Endothelial cell of coronary artery (primary cell): Measurements from ENCODE around the gene CSNK1D. TPM values are rescaled to one million over a fixed set of nuclear protein-coding genes. Genes with fewer than 3 reads are reported as not detected.

Source experiments
- total RNA-seq: library from RNA; depleted of rRNA; stranded (reverse); fragments of >200 nt; gene quantifications from 2 replicates; pipeline ENCODE4 v1.2.3, GENCODE V29; 2014

The CSNK1D gene
- 52.3 and 66.3 TPM in 2 replicates for total RNA-seq

DNA sequence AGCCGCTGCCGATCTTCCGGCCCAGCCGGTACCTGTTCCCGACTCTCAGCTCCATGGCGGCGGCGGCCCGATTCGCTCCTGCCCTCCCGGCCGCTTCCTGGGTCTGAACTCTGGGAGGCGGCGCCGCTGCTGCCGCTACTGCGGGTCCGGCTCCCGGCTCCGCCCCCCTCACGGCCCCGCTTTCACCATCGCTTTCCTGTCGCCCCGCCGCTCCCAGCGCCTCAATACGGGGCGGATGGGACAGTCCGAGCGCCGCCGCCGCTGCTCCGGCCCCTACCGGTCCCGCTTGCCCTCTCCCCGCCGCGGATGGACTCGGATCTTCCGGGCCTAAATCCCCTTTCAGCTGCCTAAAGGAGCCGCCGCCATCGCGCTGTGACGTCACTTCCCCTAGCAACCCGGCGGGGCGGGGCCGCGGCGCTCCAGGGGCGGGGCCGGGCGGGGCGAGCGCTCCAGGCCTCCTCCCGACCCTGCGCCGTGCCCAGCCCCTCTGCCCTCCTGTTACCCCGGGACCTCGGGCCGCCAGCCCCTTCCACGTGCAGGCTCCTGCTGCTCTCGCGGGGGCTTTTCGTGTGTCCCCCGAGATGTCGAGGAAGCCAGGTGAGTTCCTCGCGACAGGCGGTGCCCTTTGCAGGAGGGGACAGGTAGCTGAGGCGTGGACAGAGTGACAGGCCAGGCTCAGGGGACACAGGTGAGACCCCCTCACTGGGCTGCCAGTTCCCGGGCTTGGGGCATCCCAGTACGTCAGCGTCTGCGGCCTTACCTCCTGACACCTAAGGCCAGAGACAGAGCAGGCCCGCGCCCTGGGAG lies at the start of gene CSNK1D:
Gene CSNK1D (minus strand): TSS at position 374 of the 807 bp plus-strand sequence. CDS start 319 bp downstream, at position 55.

DNA sequence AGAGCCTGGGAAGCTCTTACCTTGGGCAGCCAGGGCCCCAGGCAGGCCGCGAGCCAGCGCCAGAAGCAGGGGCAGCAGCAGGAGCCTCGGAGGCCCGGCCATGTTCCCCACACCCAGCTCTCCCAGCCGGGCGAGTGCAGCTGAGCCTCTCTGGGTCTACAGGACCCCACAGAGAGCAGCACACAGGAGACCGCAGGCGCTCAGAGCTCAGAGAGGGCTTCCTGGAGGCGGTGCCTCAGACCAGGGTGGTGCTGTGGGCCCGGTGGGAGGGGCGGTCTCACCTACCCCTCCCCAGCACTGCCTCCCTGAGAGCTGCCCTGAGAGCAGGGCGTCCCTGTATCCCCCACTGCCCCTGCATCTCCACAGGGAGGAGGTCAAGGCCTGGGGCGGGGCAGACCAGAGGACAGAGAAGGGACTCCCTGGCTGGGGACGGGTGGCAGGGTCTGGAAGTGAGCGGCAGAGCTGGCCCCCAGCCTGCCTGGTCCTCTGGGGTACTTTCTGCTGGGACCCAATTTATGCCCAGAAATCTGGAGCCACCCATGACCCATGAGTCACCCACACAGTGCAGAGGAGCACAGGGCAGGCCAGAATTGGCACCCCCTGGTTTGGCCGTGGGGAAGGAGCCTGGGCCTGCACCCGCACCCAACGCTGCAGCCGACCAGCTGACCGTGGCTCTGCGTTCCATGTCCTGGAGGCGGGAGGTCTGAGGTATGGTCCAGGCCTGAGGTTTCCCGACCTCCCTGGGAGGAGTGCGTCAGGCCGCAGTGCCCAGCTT lies 44.1 kb upstream of the CSNK1D start, which contains the start of gene CD7:
Gene CD7 (minus strand): TSS at position 215 of the 775 bp plus-strand sequence. CDS start 113 bp downstream, at position 102.

DNA sequence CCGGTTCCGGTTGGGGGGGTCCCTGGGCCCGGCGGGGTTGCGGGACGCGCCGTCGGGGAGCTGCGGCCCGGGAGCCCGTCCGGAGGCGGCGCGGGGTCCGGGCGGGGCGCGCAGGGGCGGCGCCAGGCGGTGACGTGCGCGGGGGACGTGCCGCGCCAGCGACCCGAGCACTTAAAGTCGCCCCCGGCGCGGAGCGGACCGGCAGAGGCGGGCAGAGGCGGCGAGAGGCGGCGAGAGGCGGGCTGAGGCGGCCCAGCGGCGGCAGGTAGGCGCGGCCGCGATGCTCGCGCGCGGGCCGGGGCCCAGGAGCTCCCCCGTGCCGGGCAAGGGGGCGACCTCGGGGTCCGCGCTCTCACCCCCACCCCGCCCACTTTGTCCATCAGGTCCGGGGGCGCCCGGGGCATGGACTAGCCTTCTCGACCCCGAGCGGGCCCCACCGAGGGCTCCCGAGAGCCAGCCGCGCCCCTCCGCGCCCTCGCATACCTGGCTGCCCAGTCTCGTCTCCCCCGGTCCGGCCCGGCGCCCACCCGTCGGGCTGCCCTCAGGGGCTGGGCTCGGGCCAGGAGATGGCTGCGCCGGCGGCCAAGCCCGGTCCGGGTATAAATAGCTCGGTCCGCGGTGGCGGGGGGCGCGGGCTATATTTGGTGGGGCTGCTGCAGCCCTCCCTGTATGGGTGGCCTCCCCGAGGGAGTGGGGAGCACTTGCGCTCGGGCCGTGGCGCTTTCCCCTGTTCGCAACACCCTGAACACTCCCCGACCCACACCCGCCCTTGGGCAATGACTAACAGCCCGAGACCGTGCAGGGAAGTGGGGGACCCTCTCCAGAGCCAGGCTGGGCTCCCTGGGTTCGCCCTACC lies 44.4 kb downstream of the CSNK1D start, which contains the start of gene SLC16A3:
Gene SLC16A3 (plus strand): TSS at position 201 of the 856 bp plus-strand sequence. CDS start 6,967 bp downstream, outside the sequence.

DNA sequence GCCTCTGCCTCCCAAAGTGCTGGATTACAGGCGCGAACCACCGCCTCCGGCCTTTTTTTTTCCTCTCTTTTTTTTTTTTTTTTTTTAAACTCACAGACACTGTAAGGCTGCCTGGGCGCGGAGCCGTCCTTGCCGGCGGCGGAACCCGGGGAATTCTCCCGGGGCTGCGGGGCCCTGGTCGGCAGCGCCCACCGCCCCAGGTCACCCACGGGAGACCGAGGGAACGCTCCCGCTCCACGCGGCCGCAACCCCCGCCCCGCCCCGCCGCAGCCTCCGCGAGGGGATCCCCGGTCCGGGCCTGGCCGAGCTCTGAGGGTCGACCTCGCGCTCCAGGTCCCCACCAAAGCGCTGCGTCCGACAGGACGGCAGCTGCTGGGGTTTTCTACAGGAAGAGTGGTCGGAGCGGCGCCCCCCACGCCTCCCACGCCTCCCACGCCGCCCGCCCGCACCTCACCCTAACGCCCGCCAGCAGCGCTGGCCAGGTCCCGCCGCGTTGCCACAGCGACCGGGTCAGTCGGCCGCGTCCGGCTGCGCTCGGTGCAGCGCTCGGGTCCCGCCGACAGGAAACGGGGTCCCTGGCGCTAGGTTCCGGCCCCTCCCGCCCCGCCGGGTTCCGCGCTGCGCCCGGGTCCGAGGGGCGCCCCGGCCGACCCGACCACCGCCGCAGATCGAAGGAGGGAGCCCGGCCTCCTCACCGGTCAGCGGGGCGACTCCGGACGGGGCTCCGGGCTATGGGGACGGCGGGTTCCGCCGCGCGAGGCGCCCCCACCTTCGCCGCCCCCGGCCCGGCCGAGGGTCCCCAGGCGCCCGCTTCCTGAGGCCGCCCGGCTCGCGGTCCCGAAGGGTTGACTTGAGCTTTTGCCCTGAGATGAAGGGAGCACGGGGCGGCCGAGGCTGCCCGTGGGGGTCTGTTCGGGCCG lies 60.9 kb downstream of the CSNK1D start, which contains the start of gene CCDC57:
Gene CCDC57 (minus strand): TSS at position 512 of the 920 bp plus-strand sequence. CDS start 10,898 bp downstream, outside the sequence.

Other genes with a start within 250 kb of the CSNK1D start
- gene RAC3, start 242.0 kb downstream of the CSNK1D start, total RNA-seq, result 21.1 and 32.0 TPM in 2 replicates
- 29.9 and 42.8 TPM in 2 replicates for gene DCXR, start 236.0 kb downstream of the CSNK1D start, total RNA-seq
- 18.1 and 28.5 TPM in 2 replicates for gene RFNG, start 221.9 kb downstream of the CSNK1D start, total RNA-seq
- 105 and 107 TPM in 2 replicates for gene GPS1, start 221.8 kb downstream of the CSNK1D start, total RNA-seq
- 58.5 and 69.6 TPM in 2 replicates for gene DUS1L, start 207.9 kb downstream of the CSNK1D start, total RNA-seq
- 49.5 and 52.8 TPM in 2 replicates for gene FASN, start 175.5 kb downstream of the CSNK1D start, total RNA-seq
- 8.0 and 16.7 TPM in 2 replicates for gene CCDC57, start 60.9 kb downstream of the CSNK1D start, total RNA-seq
- 97.3 and 281 TPM in 2 replicates for gene SLC16A3, start 44.7 kb downstream of the CSNK1D start, total RNA-seq
- gene CD7, start 43.9 kb upstream of the CSNK1D start, total RNA-seq, result not detected in 2 replicates
- 0.36 and 1.8 TPM in 2 replicates for gene SECTM1, start 60.1 kb upstream of the CSNK1D start, total RNA-seq
- gene TEX19, start 85.5 kb upstream of the CSNK1D start, total RNA-seq, result under 0.01 and 0.09 TPM in 2 replicates
- gene UTS2R, start 98.1 kb upstream of the CSNK1D start, total RNA-seq, result not detected in 2 replicates
- gene HEXD, start 144.6 kb upstream of the CSNK1D start, total RNA-seq, result 10.1 and 11.5 TPM in 2 replicates
- 22.9 and 26.6 TPM in 2 replicates for gene OGFOD3, start 144.9 kb upstream of the CSNK1D start, total RNA-seq
- 37.1 and 46.6 TPM in 2 replicates for gene CYBC1, start 177.1 kb upstream of the CSNK1D start, total RNA-seq
- gene NARF, start 185.0 kb upstream of the CSNK1D start, total RNA-seq, result 55.1 and 69.7 TPM in 2 replicates
- 25.1 and 36.5 TPM in 2 replicates for gene FOXK2, start 246.0 kb upstream of the CSNK1D start, total RNA-seq